Esophagus (tissue), 2 donors: ENCODE measurements around the gene UBE2D3. TPM values are rescaled to one million over a fixed set of nuclear protein-coding genes. Genes with fewer than 3 reads are reported as not detected.
"Not testable (repeated sequence)": the region's sequence is repeated elsewhere in the genome, so short reads cannot be mapped to it uniquely, and the experiment has no call there.

Experiments used
- H3K27ac ChIP-seq, 2 donors: one replicate each; pipeline ENCODE4 v1.5.1; 2013; ENCODE audit warnings: low read depth in 2 of 2, mild to moderate bottlenecking in 2 of 2, inconsistent platforms in 1 of 2, low read length in 1 of 2, moderate library complexity in 1 of 2
- H3K27me3 ChIP-seq, 2 donors: one replicate each; pipeline ENCODE4 v1.6.1; 2013; ENCODE audit warnings: low read length in 2 of 2, control low read depth in 1 of 2, mild to moderate bottlenecking in 1 of 2; ENCODE audit not compliant: insufficient read depth in 2 of 2, control insufficient read depth in 1 of 2
- H3K36me3 ChIP-seq, 2 donors: one replicate each; pipeline ENCODE4 v1.6.1; 2013; ENCODE audit warnings: low read length in 1 of 2; ENCODE audit not compliant: control insufficient read depth in 2 of 2, insufficient read depth in 2 of 2
- H3K4me1 ChIP-seq, 2 donors: one replicate each; pipeline ENCODE4 v1.6.1; 2013; ENCODE audit warnings: low read length in 1 of 2; ENCODE audit not compliant: control insufficient read depth in 2 of 2, insufficient read depth in 2 of 2
- H3K4me3 ChIP-seq, 2 donors: one replicate each; pipeline ENCODE4 v1.5.1; 2013; ENCODE audit warnings: low read length in 2 of 2, mild to moderate bottlenecking in 2 of 2, low read depth in 1 of 2, moderate library complexity in 1 of 2
- H3K9me3 ChIP-seq, 2 donors: one replicate each; pipeline ENCODE4 v1.6.1; 2013; ENCODE audit warnings: mild to moderate bottlenecking in 2 of 2, low read depth in 1 of 2, low read length in 1 of 2, moderate library complexity in 1 of 2; ENCODE audit not compliant: control insufficient read depth in 2 of 2, insufficient read depth in 1 of 2
- whole genome bisulfite sequencing, 2 donors: extraction: QIAGEN DNeasy Blood & Tissue Kit; methylation state at CpG; one replicate each; pipeline ENCODE4 v1.1.7; 2013; 5-methylcytosine and 5-hydroxymethylcytosine counted together
- polyA plus RNA-seq, 2 donors: library from polyadenylated mRNA; stranded (reverse); fragments of 200-250 nt; gene quantifications; one replicate each; pipeline ENCODE4 v1.2.3, GENCODE V29; 2013
- donor health status: healthy with polysubstance abuse.
- donor health status: Bipolar disorder and iron deficiency.

UBE2D3 gene
- polyA plus RNA-seq, 2 donors, result 185 to 218 TPM

DNA sequence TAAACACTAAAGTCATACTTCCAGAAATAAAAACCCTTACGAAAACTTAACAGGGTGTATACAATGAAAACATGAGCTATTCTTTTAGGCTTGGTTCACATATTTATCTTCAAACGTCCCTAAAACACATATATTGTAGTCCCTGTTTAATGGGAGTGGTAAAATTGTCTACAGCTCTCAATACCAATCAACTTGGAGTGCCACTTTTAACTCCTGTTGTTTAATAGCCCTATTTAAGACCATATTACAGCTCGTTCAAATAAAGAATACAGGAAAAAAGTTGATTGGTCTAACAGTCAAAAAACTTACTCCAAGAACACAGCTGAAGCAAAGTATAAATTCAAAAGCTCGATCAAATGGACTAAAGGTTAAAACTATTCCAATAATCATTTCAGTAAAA, 3.9 kb downstream of the UBE2D3 start:
- Histone ChIP-seq H3K27ac (no peak overlapping the region), H3K36me3 (no peaks in the 10 kb centered on the region), H3K27me3 (no peaks in the 10 kb centered on the region), H3K4me3 (peak overlapping the region in 1 of 2 donors; percentile 98), H3K9me3 (no peaks in the 10 kb centered on the region), H3K4me1 (peaks cover 0 to 4% of the 10 kb centered on the region in 2 donors)
- 11 to 12% methylated on average over 4 of the region's 4 CpGs for WGBS, 2 donors

DNA sequence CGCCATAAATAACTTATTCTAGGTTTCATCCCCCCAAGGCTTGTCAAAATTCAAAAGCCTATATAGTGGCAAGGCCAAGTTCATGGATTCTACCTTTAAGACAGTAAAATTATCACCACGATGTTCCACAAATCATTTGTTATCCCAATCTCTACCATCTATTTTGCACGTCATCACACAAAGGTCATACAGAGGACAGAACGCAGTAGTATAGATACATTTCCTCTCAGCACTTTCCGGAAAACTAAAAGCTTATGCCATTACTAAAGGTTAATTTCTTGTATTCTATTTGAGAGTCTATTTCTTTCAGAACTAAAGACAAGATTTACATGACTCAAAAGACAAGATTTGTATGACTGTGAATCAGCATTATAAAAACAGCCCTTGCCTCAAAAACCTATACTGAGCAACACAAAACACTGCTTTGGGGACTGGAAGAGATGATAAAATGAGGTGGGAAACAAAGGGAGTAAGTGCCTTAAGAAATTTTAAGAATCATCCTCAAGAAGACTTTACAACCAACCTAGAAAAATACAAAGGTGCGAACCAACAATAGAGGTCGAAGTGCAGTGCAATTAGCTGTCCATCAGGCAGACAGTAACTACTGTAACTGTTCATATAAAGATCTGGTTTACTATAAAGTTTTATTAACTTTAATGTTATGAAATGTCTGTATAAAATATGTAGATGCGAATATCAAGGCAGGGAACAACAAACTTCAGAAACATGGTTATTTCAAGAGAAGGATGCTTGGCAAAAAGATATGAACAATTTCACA, 7.6 kb downstream of the UBE2D3 start:
- WGBS, 2 donors, result 55 to 58% methylated on average over 8 of the region's 8 CpGs
- Histone ChIP-seq H3K36me3 (no peaks in the 10 kb centered on the region), H3K4me1 (peaks cover 0 to 4% of the 10 kb centered on the region in 2 donors), H3K9me3 (no peaks in the 10 kb centered on the region), H3K4me3 (peak overlapping the region in 1 of 2 donors; percentile 15), H3K27ac (peak overlapping the region in 1 of 2 donors; percentile 55), H3K27me3 (no peaks in the 10 kb centered on the region)

DNA sequence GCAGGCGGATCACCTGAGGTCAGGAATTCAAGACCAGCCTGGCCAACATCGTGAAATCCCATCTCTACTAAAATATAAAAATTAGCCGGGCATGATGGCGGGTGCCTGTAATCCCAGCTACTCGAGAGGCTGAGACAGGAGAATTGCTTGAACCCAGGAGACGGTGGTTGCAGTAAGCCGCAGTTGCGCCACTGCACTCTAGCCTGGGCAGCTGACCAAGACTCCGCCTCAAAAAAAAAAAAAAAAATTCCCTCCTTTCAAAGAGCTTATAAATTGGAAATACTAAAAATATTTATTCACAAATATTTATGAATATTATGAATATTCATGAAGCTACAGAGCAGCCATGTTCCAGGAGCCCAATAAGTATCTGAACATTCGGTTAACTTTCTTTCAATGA, 8.3 kb downstream of the UBE2D3 start:
- H3K4me1 ChIP-seq, H3K27me3 ChIP-seq, H3K36me3 ChIP-seq, H3K9me3 ChIP-seq: not testable (repeated sequence)
- 86 to 91% methylated on average over 10 of the region's 10 CpGs for WGBS, 2 donors
- Histone ChIP-seq H3K4me3 (peak overlapping the region in 1 of 2 donors; percentile 3), H3K27ac (peak overlapping the region in 1 of 2 donors; percentile 41)

DNA sequence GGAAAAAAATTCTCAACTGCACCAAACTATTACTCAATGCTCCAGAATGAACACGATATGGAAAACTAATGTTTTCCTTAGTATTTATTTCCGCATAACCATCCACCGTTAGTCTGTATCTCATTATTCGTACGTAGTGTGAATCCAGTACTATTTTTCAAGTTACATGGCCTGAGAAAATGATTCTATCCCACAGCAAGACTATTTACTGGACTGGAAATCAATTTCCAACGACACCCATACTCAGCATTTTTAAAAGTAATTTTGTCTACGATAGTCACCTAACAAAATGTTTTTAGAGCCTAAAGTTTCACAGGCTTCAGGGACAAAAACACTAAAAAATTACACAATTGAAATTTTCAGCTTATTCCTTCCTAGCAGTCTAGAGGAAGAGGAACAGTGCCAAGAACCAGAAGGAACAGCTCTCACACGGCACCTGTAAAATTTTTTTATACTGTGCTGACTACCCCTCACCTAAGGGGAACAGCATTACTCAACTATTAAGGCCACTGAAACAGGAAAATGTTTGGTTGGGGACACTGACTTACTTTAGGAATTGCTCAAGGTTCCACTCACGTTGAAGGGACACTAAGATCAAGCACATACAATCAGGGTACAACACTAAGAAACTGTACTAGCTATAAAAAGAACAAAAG, 9.6 kb downstream of the UBE2D3 start:
- WGBS, 2 donors, result 54% methylated on average over 9 of the region's 9 CpGs
- H3K27me3 ChIP-seq, result no peaks in the 10 kb centered on the region
- H3K9me3 ChIP-seq, result no peaks in the 10 kb centered on the region
- H3K27ac ChIP-seq, result no peak overlapping the region
- H3K4me3 ChIP-seq, result peak overlapping the region in 1 of 2 donors; percentile 22
- peaks cover 0 to 4% of the 10 kb centered on the region in 2 donors for H3K4me1 ChIP-seq
- H3K36me3 ChIP-seq, result no peaks in the 10 kb centered on the region

DNA sequence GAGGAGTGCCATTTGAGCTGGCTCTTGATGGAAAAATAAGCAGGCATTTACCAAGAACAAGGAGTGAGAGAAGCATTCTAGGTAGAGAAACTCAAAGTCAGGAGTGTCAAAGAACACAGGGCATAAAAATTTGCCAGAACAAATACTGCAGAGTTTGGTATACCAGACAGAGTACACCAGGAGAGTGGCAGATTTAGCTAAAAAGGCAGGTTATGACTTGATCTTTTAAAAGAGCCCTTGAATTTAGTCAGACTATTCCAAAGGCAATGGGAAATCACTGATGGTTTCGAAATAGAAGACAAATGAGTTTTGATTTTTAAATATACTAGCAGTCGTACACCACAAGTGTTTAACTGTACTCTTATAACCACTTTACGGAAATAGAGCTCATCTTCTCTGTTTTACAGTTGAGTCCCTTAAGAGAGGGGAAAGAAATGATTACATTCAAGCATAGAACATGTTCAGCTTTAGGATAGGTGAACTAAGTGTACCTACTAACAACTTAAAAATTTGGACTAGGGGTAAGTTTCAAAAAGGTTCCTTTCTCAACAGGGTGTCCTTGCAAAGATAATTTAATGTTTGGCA, 10.2 kb downstream of the UBE2D3 start:
- Histone ChIP-seq H3K4me1 (peaks cover 0 to 4% of the 10 kb centered on the region in 2 donors), H3K9me3 (no peaks in the 10 kb centered on the region), H3K36me3 (no peaks in the 10 kb centered on the region), H3K27ac (peak overlapping the region in 1 of 2 donors; percentile 42), H3K4me3 (peak overlapping the region in 1 of 2 donors; percentile 22), H3K27me3 (no peaks in the 10 kb centered on the region)
- 32 to 49% methylated on average over 3 of the region's 3 CpGs for WGBS, 2 donors

DNA sequence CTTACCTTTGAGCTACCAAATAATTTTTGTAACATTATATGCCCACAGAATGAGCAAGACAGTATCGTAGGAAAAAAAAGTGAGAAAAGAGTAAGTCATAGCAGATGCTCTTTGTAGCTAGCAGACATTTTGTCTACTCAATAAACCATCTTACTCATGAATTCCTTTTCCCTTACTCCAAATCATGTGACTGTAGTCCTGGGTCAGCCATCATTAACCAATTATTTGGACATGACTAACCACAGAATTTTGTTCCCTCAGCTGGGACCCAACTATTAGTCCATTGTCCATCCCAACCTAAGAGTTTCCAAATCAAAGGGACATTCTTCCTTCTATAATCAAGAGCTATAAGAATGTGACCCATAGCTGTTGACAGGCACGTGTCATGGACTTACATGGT, 11.4 kb downstream of the UBE2D3 start:
- no peaks in the 10 kb centered on the region for H3K9me3 ChIP-seq
- whole genome bisulfite sequencing, 2 donors, result 70 to 76% methylated on average over 2 of the region's 2 CpGs
- no peaks in the 10 kb centered on the region for H3K27me3 ChIP-seq
- no peaks in the 10 kb centered on the region for H3K36me3 ChIP-seq
- H3K4me1 ChIP-seq, result peaks cover 3 to 8% of the 10 kb centered on the region in 2 donors
- no peak overlapping the region for H3K27ac ChIP-seq
- H3K4me3 ChIP-seq, result no peak overlapping the region

DNA sequence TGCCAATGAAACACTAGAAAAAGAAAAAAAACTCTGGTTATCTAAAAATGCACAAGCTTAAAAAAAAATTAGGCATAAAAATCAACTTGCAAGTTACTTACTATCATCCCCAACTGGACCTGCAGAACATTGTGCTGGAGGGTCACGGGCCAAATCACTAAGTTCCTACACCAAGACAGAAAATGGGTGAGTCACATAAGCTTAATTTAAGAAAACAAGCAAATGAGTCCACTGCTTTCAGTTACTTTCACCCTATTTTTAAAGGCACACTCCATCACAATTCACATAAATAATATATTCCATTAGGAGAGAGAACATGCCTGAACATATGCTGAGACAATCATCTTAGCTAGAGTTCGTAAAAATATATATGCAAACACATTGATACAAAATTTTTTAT, 17.7 kb downstream of the UBE2D3 start:
- Histone ChIP-seq H3K9me3 (no peaks in the 10 kb centered on the region), H3K4me1 (peaks cover 3 to 5% of the 10 kb centered on the region in 2 donors), H3K4me3 (no peak overlapping the region), H3K36me3 (no peaks in the 10 kb centered on the region), H3K27ac (no peak overlapping the region), H3K27me3 (no peaks in the 10 kb centered on the region)
- WGBS, 2 donors, result 56 to 68% methylated on average over 2 of the region's 2 CpGs

DNA sequence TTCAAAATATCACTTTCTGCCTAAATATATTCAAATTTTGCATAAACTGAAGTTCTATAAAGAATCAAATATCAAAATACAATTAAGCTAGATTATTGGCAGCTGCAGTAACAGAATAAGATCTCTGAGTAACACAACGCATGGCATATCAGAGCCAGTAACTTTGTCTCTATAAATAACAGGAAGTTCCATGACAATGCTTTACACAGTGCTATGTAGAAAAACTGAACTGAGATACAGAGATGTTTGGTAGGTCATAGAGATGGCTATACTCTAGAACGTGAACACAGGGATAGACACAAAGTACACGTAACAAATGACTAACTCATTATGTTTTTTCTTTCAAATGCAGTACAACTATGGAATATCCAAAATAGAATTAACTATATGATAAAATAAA, 18.2 kb downstream of the UBE2D3 start:
- Histone ChIP-seq H3K4me1 (peaks cover 3 to 5% of the 10 kb centered on the region in 2 donors), H3K4me3 (no peak overlapping the region), H3K36me3 (no peaks in the 10 kb centered on the region), H3K27ac (no peak overlapping the region), H3K9me3 (no peaks in the 10 kb centered on the region), H3K27me3 (no peaks in the 10 kb centered on the region)
- WGBS, 2 donors, result 54 to 59% methylated on average over 3 of the region's 3 CpGs

DNA sequence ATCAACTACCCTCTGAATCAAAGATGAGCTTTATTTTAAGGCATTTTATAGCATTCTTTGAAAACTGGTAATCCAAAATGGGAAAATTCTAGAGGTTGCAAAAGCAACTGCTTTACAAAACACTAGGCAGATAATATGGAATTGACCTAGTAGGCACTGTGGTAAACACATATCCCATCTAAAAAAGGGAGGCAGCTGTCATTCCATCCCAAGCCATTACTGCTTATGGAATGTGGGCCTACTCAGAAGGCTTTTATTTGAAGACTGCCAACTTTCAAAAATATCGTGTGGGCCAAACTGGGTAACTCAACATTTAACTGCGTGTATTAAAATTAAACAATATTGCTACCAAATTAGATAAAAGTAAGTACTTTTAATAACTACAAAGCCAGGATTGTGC, 19.3 kb downstream of the UBE2D3 start:
- 81 to 83% methylated on average over 2 of the region's 2 CpGs for WGBS, 2 donors
- H3K9me3 ChIP-seq, result no peaks in the 10 kb centered on the region
- peaks cover 3 to 5% of the 10 kb centered on the region in 2 donors for H3K4me1 ChIP-seq
- H3K4me3 ChIP-seq, result no peak overlapping the region
- H3K27me3 ChIP-seq, result no peaks in the 10 kb centered on the region
- H3K36me3 ChIP-seq, result peaks cover 0 to 3% of the 10 kb centered on the region in 2 donors
- no peak overlapping the region for H3K27ac ChIP-seq
